GM19240 (cell line): ENCODE measurements around the gene HPGD.

ENCODE experiments used
- DNase-seq: peaks from one replicate; pipeline ENCODE4 v3.0.0; 2011; ENCODE audit warnings: low spot score; ENCODE audit not compliant: insufficient read length

The HPGD gene

GRCh38 chr4:174475528-174475927 is 46.8 kb downstream of the HPGD start:
- no peak for DNase-seq

GRCh38 chr4:174474457-174475075 is 47.7 kb downstream of the HPGD start:
- no peak for DNase-seq

- no peak for DNase-seq
These were observed 55.2 kb downstream of the HPGD start for GRCh38 chr4:174467107-174467506.

DNA sequence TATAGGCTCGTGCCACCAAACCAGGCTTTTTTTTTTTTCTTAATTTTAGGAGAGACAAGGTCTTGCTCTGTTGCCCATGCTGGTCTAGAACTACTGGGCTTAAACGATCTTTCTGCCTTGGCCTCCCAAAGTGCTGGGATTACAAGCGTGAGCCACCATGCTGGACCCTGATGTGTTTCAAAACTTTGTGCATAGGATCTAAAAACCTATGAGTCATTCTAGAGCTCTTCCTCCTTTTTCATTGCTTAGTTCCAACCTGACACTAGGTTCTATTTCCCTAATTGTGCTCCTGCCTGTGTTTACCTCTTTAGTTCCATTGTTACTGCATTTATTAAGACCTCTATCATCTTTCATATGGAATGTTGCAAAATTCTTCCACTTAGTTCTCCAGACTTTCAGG is 57.3 kb downstream of the HPGD start:
- no peak for DNase-seq

GRCh38 chr4:174461466-174462106 is 60.7 kb downstream of the HPGD start:
- DNase-seq, result no peak

GRCh38 chr4:174460684-174461083 is 61.6 kb downstream of the HPGD start:
- no peak for DNase-seq

GRCh38 chr4:174457468-174457867 is 64.8 kb downstream of the HPGD start:
- no peak for DNase-seq

- no peak for DNase-seq
These were observed 67.3 kb downstream of the HPGD start for GRCh38 chr4:174454815-174455473.

DNA sequence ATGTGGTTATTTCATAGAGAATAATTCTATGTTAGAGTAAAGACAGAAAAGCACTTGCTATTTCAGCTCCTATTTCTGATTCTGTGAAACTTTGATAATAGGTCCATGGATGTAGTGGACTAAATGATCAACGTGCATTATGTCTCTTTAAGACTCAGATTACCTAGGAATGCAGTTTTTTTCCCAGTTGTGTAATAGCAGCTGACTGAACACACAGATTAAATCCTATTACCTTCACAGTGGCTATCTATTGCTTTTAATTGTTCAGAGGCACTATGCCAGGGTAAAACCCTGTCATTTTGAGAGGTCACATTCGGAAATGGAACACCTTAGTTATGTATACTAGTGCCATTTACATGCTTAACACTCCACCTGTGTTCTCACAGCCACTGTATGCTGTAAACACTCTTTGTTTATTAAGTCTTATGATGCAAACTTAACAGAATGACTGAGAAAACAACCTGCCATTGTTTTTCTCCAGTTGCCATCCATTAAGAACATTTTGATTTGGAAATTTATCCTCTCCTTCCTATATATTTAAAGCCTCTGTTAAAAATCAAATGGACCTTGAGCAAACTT is 70.5 kb downstream of the HPGD start:
- DNase-seq, result no peak

- no peak for DNase-seq
These were observed 71.5 kb downstream of the HPGD start for GRCh38 chr4:174450786-174451125.

DNA sequence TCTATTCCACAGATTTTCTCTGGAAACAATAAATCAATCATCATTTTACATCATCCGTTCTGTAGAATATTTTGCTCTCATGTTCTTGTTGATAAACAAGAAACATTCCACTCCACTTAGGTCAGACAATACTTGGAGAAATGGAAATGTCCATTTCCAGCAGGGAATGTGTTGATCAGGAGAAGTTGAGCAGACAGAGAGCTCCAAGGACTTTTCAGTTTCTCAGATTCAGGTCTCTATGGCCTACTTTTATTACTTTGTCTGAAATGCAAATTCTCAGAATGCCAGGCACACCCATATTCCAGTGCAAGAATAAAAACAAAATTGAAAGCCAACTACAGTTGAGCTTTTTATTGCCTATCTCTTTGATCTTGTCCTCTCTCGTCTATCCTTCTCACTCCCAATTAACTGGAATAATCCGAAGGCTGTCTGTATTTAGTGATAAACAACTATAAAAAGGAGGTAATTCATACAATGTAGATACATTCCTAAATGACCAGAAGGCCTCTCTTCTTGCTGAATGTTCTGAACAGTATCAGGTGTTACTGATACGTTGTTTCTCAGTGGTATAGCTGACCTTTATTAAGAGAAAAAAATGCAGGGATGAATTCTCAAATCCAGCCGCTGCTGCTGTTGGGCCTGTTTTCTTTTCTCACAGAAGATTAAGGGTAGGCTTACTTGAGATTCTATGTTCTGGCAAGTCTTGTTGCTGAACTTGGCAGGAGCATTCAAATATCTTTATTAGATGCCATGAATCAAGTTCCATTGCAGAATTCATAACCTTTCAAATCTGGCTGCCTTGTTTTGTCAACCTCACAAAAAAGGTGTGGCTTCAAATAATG is 72.1 kb downstream of the HPGD start:
- no peak for DNase-seq

- DNase-seq, result no peak
These were observed 73.1 kb downstream of the HPGD start for GRCh38 chr4:174449152-174449551.

DNA sequence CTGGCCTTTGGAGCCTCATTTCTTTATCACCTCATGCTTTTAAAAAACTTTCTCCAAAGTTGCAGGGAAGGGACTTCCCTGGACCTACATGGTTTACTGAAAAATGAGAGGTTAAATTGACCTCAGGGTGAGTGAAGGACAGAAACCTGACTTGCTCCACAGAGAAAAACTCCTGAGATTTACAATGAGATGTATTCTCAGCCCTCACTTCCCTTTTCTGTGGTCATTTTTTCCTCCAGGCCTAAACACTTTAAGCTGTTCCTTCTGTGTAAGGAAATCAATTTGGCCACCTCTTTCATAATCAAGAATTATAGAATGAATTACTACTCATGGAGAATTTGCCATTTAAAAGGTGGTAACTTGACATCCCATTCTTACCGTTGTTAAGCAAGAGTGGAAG is 77.9 kb downstream of the HPGD start:
- no peak for DNase-seq
